Mucosa of descending colon (tissue), 3 donors: ENCODE measurements around the gene GRB7. TPM values are rescaled to one million over a fixed set of nuclear protein-coding genes. Genes with fewer than 3 reads are reported as not detected.
"Not testable (repeated sequence)": the region's sequence is repeated elsewhere in the genome, so short reads cannot be mapped to it uniquely, and the experiment has no call there.

Experiments
- ATAC-seq: fragments of 200-7000 bp; cut with Tn5 transposase; one replicate; pipeline ENCODE4 v1.9.1; 2020; ENCODE audit warnings: mild to moderate bottlenecking, moderate library complexity
- DNase-seq, 3 donors: peaks; one replicate each; pipeline ENCODE4 v3.0.0-alpha.2; 2020
- H3K36me3 ChIP-seq: fragments of 200-600 bp; one replicate; pipeline ENCODE4 v1.8.0; 2021; ENCODE audit warnings: low read depth, mild to moderate bottlenecking
- H3K4me1 ChIP-seq: fragments of 200-600 bp; one replicate; pipeline ENCODE4 v1.8.0; 2021; ENCODE audit warnings: low read depth, mild to moderate bottlenecking
- H3K4me3 ChIP-seq: fragments of 200-600 bp; one replicate; pipeline ENCODE4 v1.8.0; 2021; ENCODE audit warnings: mild to moderate bottlenecking
- H3K9me3 ChIP-seq: fragments of 200-600 bp; one replicate; pipeline ENCODE4 v1.8.0; 2021; ENCODE audit warnings: mild to moderate bottlenecking
- CTCF ChIP-seq: fragments of 200-600 bp; IDR thresholded peaks from one replicate; pipeline ENCODE4 v1.8.0; 2022; ENCODE audit warnings: antibody characterized with exemption, mild to moderate bottlenecking
- intact Hi-C, 2 donors: fragments of 100-400 bp; cut with DNase I in 1 of 2; cut with micrococcal nuclease in 1 of 2; formaldehyde crosslinking; loops; one replicate each; pipeline versions ENCODE4 v1.11.0 to v1.11.1; 2022; cut with DNase I, micrococcal nuclease
- total RNA-seq, 3 donors: library from RNA; stranded (reverse); fragmentation: NEBNext Ultra II Directional in 2 of 3; extraction: Animal tissue kit (Norgen Biotek cat#: 25700) in 2 of 3; gene quantifications; one replicate each; pipeline versions ENCODE4 v1.2.1 to v1.2.4, GENCODE V29; 2021 to 2023
- donor health status: DM: no; HTN: no; CAD: no; lungs with moderate emphysema.
- donor health status: DM: no; HTN: no; CAD: no.
- donor health status: DM: no; HTN: yes; CAD: no.

GRB7 gene
- total RNA-seq, 3 donors from 2014 or later = 13.6 to 49.0 (median 28.0) TPM

GRCh38 chr17:39696731-39697130 is 41.0 kb upstream of the GRB7 start:
- no peak for DNase-seq
- H3K4me3 ChIP-seq = no peak overlapping the region
- intact Hi-C loops = no loop called here
- peaks cover 7% of the 10 kb centered on the region for H3K4me1 ChIP-seq
- no peaks in the 10 kb centered on the region for H3K36me3 ChIP-seq
- no peaks in the 10 kb centered on the region for H3K9me3 ChIP-seq
- no peak for TF ChIP-seq CTCF
- ATAC-seq = no peak

GRCh38 chr17:39697961-39698360 is 39.8 kb upstream of the GRB7 start:
- no peak overlapping the region for H3K4me3 ChIP-seq
- intact Hi-C loops = no loop called here
- DNase-seq = no peak
- no peak for ATAC-seq
- no peaks in the 10 kb centered on the region for H3K36me3 ChIP-seq
- peaks cover 18% of the 10 kb centered on the region for H3K4me1 ChIP-seq
- no peaks in the 10 kb centered on the region for H3K9me3 ChIP-seq
- TF ChIP-seq CTCF = no peak

GRCh38 chr17:39699157-39699817 is 38.5 kb upstream of the GRB7 start:
- Histone ChIP-seq H3K4me3 (peak overlapping the region; percentile 92), H3K4me1 (peaks cover 31% of the 10 kb centered on the region)
- H3K36me3 ChIP-seq, DNase-seq, intact Hi-C loops, H3K9me3 ChIP-seq, ATAC-seq: not testable (repeated sequence)

GRCh38 chr17:39699818-39700147 is 38.0 kb upstream of the GRB7 start, which contains the start of gene ERBB2:
Gene ERBB2, plus strand, starts transcription at chr17:39700064. Its CDS starts 175 bp downstream, at chr17:39700239.
- TF ChIP-seq CTCF = no peak
- Histone ChIP-seq H3K9me3 (no peaks in the 10 kb centered on the region), H3K4me1 (peaks cover 35% of the 10 kb centered on the region), H3K36me3 (no peaks in the 10 kb centered on the region), H3K4me3 (peak within 1 kb of the TSS; percentile 92)
- intact Hi-C loops = no loop called here
- peak; percentile 82 for ATAC-seq
- DNase-seq = peak; percentile 85 to 87 (median 87)

GRCh38 chr17:39700148-39700987 is 37.4 kb upstream of the GRB7 start:
- intact Hi-C loops = no loop called here
- DNase-seq (peak in 2 of 3 donors; percentile 47 to 59), ATAC-seq (peak; percentile 47)
- Histone ChIP-seq H3K4me3 (peak overlapping the region; percentile 92), H3K4me1 (peaks cover 40% of the 10 kb centered on the region), H3K36me3 (no peaks in the 10 kb centered on the region), H3K9me3 (no peaks in the 10 kb centered on the region)
- TF ChIP-seq CTCF = no peak
